ENCODE measurements around the gene PRKCZ. TPM values are rescaled to one million over a fixed set of nuclear protein-coding genes. Genes with fewer than 3 reads are reported as not detected.
A peak's percentile ranks its signal among the peaks of the same experiment; 100 is the strongest.

The PRKCZ gene
- total and polyA plus RNA-seq, 4 experiments from 2014 or later: 13.5 to 40.7 (median 23.0) TPM

DNA sequence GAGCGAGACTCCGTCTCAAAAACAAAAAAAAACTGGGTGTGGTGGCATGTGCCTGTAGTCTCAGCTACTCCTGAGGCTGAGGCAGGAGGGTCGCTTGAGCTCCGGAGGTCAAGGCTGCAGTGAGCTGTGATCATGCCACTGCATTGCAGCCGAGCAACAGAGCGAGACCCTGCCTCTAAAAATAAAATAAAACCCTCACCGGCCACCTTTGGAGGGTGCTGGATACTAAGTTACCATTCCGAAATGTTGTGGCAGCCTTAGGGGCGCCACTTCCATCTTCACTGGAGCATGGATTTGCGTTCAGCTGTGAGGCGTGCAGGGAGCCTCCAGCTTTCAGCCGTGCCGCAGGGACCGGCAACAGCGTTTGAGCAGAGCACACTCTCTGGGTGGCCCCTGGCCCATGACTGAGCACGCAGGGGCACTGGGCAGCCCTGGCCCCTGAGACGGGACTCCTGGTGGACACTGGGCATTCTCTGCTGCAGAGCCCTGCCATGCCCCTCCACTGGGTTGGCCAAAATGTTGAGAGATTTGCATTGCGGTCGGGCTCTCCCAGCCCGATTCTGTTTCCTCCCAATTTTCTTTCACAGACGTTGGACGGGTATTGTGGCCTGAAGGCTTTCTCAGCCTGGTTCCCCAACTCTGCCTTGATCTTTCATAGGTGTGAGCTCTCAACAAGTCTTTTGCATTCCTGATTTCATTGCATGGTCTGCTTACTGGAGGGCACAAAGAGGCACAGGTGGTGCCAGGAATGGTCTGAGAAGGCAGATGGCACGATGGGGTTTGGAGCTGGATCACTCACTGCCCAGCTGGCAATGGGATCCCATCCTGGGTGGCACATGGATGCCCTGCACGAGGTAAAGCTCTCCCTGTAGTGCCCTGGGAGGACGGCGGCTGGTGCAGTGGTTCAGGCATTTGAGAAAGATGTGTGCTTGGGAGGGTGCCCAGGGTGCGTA lies 40.8 kb upstream of the PRKCZ start:
- Histone ChIP-seq H3K9me3 (ENCODE audit: control insufficient read depth in 1 of 2, low read length in 2 of 2) (no peaks in the 10 kb centered on the region), H3K4me1 (ENCODE audit: insufficient read depth, low read length) (no peaks in the 10 kb centered on the region), H3K27ac (ENCODE audit: low read depth, low read length) (no peak overlapping the region), H3K27me3 (ENCODE audit: insufficient read depth, low read length) (no peaks in the 10 kb centered on the region), H3K4me3 (ENCODE audit: low read length in 2 of 2) (no peak overlapping the region), H3K36me3 (ENCODE audit: insufficient read depth, low read length) (no peaks in the 10 kb centered on the region)
- no peak overlapping the region for H3K27ac Mint-ChIP-seq
- no peaks in the 10 kb centered on the region for H3K9me3 Mint-ChIP-seq
- H3K4me3 Mint-ChIP-seq: no peak overlapping the region
- H3K27me3 Mint-ChIP-seq: peaks cover 11 to 16% of the 10 kb centered on the region in 2 donors
- ChIA-PET CTCF (ENCODE audit: partially characterized antibody) (interaction anchor here (2.5 kb wide), 1 partner anchor 35 kb away, joined by 6 read pairs; no protein-coding TSS in a partner anchor), POLR2A (ENCODE audit: partially characterized antibody) (no interaction called here)
- intact Hi-C loops (cut with micrococcal nuclease): no loop called here
- DNase-seq: no peak
- no peaks in the 10 kb centered on the region for H3K4me1 Mint-ChIP-seq
- no peaks in the 10 kb centered on the region for H3K36me3 Mint-ChIP-seq

DNA sequence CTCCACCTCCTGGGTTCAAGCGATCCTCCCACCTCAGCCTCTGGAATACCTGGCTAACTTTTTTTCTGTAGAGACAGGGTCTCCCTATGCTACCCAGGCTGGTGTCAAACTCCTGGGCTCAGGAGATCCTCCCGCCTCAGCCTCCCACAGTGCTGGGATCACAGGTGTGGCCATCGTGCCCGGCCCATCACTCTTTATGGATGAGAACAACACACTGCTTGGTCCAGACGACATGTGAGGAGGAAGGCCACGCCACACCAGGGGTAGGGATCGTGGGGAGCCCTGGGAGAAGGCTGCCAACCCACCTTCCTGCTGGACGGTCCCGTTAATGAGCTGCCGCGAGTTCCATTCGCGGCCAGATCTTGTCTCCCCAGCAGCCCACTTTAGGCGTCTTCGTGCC lies 36.0 kb upstream of the PRKCZ start:
- Histone ChIP-seq H3K4me1 (ENCODE audit: insufficient read depth, low read length) (peaks cover 4% of the 10 kb centered on the region), H3K27me3 (ENCODE audit: insufficient read depth, low read length) (peaks cover 4% of the 10 kb centered on the region), H3K27ac (ENCODE audit: low read depth, low read length) (no peak overlapping the region), H3K36me3 (ENCODE audit: insufficient read depth, low read length) (no peaks in the 10 kb centered on the region), H3K9me3 (ENCODE audit: control insufficient read depth in 1 of 2, low read length in 2 of 2) (no peaks in the 10 kb centered on the region), H3K4me3 (ENCODE audit: low read length in 2 of 2) (no peak overlapping the region)
- CTCF ChIA-PET (ENCODE audit: partially characterized antibody): no interaction called here
- intact Hi-C loops (cut with micrococcal nuclease): no loop called here
- no peak overlapping the region for H3K27ac Mint-ChIP-seq
- no peak overlapping the region for H3K4me3 Mint-ChIP-seq
- no peak for DNase-seq
- POLR2A ChIA-PET (ENCODE audit: partially characterized antibody): no interaction called here
- no peaks in the 10 kb centered on the region for H3K9me3 Mint-ChIP-seq
- no peaks in the 10 kb centered on the region for H3K36me3 Mint-ChIP-seq
- H3K27me3 Mint-ChIP-seq: peaks cover 25 to 32% of the 10 kb centered on the region in 2 donors
- H3K4me1 Mint-ChIP-seq: peaks cover 3 to 11% (median 5%) of the 10 kb centered on the region in 4 donors

DNA sequence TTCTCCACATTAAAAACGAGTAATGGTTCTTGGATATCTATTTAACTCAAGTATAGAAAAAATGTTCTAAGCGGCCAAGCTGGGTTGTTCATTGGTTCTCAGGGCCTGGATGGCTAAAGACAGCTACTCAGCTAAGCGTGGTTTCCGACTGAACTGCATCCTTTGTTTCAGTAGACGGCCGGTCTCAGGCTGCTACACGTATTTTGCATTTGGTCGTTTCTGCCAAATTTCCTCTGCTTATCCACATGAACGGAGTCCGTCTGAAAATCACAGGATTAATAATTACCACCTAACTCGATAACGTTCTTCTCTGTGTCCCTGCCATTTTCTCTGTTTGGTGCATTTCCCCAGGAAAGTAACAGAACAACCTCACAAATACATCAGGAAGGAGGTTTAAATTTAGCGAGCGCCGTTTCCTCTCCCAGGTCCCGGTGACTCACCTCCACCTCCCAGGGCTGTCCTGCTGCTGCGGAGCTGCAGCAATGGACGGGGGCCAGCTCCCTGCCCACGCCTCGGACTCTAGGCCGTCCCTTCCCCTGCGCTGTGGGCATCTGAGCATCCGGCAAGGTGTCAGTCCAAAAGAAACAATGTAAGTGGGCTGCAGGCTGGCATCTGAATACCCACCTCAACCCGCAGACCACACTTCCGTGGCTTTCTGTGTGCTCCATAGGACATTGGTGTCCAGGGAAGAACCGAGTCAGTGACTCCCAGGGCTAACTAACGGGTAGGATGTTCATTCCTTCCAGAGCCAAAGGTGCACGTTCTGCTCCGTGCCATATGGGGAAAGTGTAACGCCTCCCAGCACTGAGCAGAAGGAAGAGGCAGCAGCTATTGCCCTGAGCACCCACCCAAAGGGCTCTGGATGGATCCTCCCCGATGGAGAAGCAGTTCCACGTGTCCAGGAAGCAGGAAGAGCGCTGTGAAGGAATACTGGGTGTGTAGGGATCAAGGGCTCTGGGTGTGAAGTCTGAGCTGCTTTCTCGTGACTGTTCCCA lies 35.2 kb upstream of the PRKCZ start:
- ChIA-PET CTCF (ENCODE audit: partially characterized antibody) (no interaction called here), POLR2A (ENCODE audit: partially characterized antibody) (no interaction called here)
- peaks cover 8% of the 10 kb centered on the region for H3K4me1 ChIP-seq (ENCODE audit: insufficient read depth, low read length)
- H3K27ac ChIP-seq (ENCODE audit: low read depth, low read length): no peak overlapping the region
- DNase-seq: no peak
- Mint-ChIP-seq H3K9me3 (no peaks in the 10 kb centered on the region), H3K27ac (no peak overlapping the region), H3K4me1 (peaks cover 3 to 11% (median 5%) of the 10 kb centered on the region in 4 donors), H3K36me3 (no peaks in the 10 kb centered on the region), H3K4me3 (no peak overlapping the region), H3K27me3 (peaks cover 28 to 32% of the 10 kb centered on the region in 2 donors)
- H3K4me3 ChIP-seq (ENCODE audit: low read length in 2 of 2): no peak overlapping the region
- H3K9me3 ChIP-seq (ENCODE audit: control insufficient read depth in 1 of 2, low read length in 2 of 2): no peaks in the 10 kb centered on the region
- H3K27me3 ChIP-seq (ENCODE audit: insufficient read depth, low read length): peaks cover 8% of the 10 kb centered on the region
- no peaks in the 10 kb centered on the region for H3K36me3 ChIP-seq (ENCODE audit: insufficient read depth, low read length)
- intact Hi-C loops (cut with micrococcal nuclease): no loop called here

DNA sequence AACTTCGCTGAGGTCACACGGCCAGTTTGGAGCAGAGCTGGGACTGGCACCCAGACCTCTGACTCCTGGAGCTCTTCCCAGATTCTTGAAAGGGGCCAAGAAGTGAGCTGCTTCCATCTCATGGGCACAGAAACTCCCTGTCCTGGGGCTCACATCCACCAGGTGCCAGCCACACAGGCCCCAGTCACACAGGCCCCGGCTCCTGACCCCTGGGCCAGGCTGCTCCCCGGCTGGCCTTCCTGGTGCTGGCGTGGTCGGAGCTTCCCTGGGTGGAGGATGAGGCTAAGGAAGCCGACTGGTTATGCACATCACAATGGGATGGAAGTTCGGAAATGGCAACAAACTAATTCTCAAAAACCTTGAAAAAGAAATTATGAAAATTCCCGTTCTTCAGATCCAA lies 34.1 kb upstream of the PRKCZ start:
- no peaks in the 10 kb centered on the region for H3K9me3 ChIP-seq (ENCODE audit: control insufficient read depth in 1 of 2, low read length in 2 of 2)
- Mint-ChIP-seq H3K36me3 (no peaks in the 10 kb centered on the region), H3K27me3 (peaks cover 36 to 37% of the 10 kb centered on the region in 2 donors), H3K27ac (no peak overlapping the region), H3K9me3 (no peaks in the 10 kb centered on the region), H3K4me3 (no peak overlapping the region), H3K4me1 (peaks cover 3 to 14% (median 5%) of the 10 kb centered on the region in 4 donors)
- ChIA-PET POLR2A (ENCODE audit: partially characterized antibody) (no interaction called here), CTCF (ENCODE audit: partially characterized antibody) (no interaction called here)
- intact Hi-C loops (cut with micrococcal nuclease): no loop called here
- H3K27me3 ChIP-seq (ENCODE audit: insufficient read depth, low read length): peaks cover 17% of the 10 kb centered on the region
- DNase-seq: no peak
- no peak overlapping the region for H3K27ac ChIP-seq (ENCODE audit: low read depth, low read length)
- peaks cover 12% of the 10 kb centered on the region for H3K4me1 ChIP-seq (ENCODE audit: insufficient read depth, low read length)
- no peaks in the 10 kb centered on the region for H3K36me3 ChIP-seq (ENCODE audit: insufficient read depth, low read length)
- H3K4me3 ChIP-seq (ENCODE audit: low read length in 2 of 2): no peak overlapping the region

DNA sequence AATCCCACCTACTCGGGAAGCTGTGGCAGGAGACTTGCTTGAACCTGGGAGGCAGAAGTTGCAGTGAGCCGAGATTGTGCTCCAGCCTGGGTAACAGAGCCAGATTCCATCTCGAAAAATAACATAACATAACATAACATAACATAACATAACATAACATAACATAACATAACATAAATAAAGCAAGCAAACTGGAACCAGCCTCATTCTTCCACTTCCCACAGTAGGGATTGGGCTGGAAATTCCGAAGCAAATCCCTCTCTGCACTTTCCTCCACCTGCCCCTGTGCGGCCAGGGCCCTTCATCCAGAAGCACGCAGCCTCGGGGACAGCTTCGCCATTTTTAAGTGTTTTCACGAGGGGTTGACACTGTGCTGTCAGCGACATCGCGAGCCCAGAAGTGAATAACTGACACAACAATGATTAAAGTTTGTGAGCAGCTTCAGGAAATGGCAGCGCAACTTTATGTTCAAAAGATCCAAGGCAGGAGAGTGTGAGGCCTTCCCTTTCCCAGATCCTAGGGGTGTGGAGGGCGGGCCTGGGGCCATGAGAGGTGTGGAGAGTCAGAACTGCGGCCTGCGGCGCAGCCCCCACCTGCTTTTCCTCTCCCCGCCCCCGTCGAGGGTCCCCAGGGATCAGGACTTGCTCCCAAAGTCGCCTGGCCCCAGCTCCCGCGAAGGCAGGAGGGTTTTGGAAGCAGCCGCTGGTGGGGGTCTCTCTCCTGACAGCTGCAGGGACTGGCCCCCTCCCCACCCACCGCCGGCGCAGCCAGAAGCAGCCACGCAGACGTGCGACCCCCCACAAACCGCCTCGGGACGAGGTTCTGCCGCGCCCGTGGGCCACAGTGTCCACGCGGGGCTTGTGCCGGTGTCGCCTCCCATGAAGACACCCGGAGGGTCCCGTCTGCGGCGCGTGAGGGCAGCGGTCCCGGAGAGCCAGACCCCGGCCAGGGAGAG lies 31.7 kb upstream of the PRKCZ start:
- Histone ChIP-seq H3K4me1 (ENCODE audit: insufficient read depth, low read length) (peaks cover 12% of the 10 kb centered on the region), H3K9me3 (ENCODE audit: control insufficient read depth in 1 of 2, low read length in 2 of 2) (no peaks in the 10 kb centered on the region), H3K27me3 (ENCODE audit: insufficient read depth, low read length) (peaks cover 27% of the 10 kb centered on the region), H3K36me3 (ENCODE audit: insufficient read depth, low read length) (no peaks in the 10 kb centered on the region), H3K4me3 (ENCODE audit: low read length in 2 of 2) (no peak overlapping the region), H3K27ac (ENCODE audit: low read depth, low read length) (no peak overlapping the region)
- Mint-ChIP-seq H3K36me3 (no peaks in the 10 kb centered on the region), H3K9me3 (no peaks in the 10 kb centered on the region), H3K4me3 (peak overlapping the region; percentile 71 to 89 (median 82)), H3K27ac (peak overlapping the region in 5 of 7 donors; percentile 21 to 81 (median 61)), H3K4me1 (peaks cover 3 to 15% (median 5%) of the 10 kb centered on the region in 4 donors), H3K27me3 (peaks cover 49% of the 10 kb centered on the region in 2 donors)
- ChIA-PET CTCF (ENCODE audit: partially characterized antibody) (no interaction called here), POLR2A (ENCODE audit: partially characterized antibody) (no interaction called here)
- DNase-seq: peak in 1 of 5 donors; percentile 10
- intact Hi-C loops (cut with micrococcal nuclease): no loop called here

DNA sequence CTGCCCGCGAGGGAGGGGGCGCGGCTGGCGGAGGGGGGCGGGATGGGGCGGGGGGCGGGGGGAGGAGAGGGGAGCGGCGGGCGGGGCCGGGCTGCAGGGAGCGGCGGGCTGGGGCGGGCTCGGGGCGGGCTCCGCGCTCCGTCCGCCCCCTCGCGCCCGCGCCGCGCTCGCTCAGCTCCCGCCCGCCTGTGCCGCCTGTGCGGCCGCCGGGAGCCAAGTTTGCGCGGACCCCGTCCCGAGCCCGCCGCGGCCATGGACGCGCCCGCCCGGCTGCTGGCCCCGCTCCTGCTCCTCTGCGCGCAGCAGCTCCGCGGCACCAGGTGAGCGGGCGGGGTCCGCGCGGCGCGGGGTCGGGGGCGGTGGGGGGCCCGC lies 31.1 kb upstream of the PRKCZ start, which contains the start of gene GABRD:
TSS of gene GABRD (plus strand) at position 174 of the 372 bp plus-strand sequence. CDS start at position 253, 79 bp downstream.
- H3K27me3 Mint-ChIP-seq: peaks cover 51 to 52% of the 10 kb centered on the region in 2 donors
- Histone ChIP-seq H3K27ac (ENCODE audit: low read depth, low read length) (no peak within 1 kb of the TSS), H3K9me3 (ENCODE audit: control insufficient read depth in 1 of 2, low read length in 2 of 2) (no peaks in the 10 kb centered on the region), H3K27me3 (ENCODE audit: insufficient read depth, low read length) (peaks cover 27% of the 10 kb centered on the region), H3K4me3 (ENCODE audit: low read length in 2 of 2) (no peak within 1 kb of the TSS), H3K4me1 (ENCODE audit: insufficient read depth, low read length) (peaks cover 12% of the 10 kb centered on the region), H3K36me3 (ENCODE audit: insufficient read depth, low read length) (no peaks in the 10 kb centered on the region)
- CTCF ChIA-PET (ENCODE audit: partially characterized antibody): no interaction called here
- H3K27ac Mint-ChIP-seq: peak within 1 kb of the TSS in 5 of 7 donors; percentile 21 to 81 (median 61)
- POLR2A ChIA-PET (ENCODE audit: partially characterized antibody): no interaction called here
- no peaks in the 10 kb centered on the region for H3K36me3 Mint-ChIP-seq
- H3K4me3 Mint-ChIP-seq: peak within 1 kb of the TSS; percentile 71 to 89 (median 82)
- no peaks in the 10 kb centered on the region for H3K9me3 Mint-ChIP-seq
- intact Hi-C loops (cut with micrococcal nuclease): no loop called here
- H3K4me1 Mint-ChIP-seq: peaks cover 3 to 15% (median 5%) of the 10 kb centered on the region in 4 donors
- DNase-seq: no peak

Measured in CD4-positive, alpha-beta memory T cell (primary cell).